Colonic mucosa (tissue), 4 donors: ENCODE data around the gene GABBR2. TPM values are rescaled to one million over a fixed set of nuclear protein-coding genes. Genes with fewer than 3 reads are reported as not detected.

Experiments used
- DNase-seq: peaks from one replicate; pipeline ENCODE4 v3.0.0-alpha.2; 2020
- H3K27ac ChIP-seq: fragments of 200-600 bp; one replicate; pipeline ENCODE4 v1.8.0; 2021
- H3K27me3 ChIP-seq: fragments of 200-600 bp; one replicate; pipeline ENCODE4 v1.8.0; 2021
- H3K36me3 ChIP-seq: fragments of 200-600 bp; one replicate; pipeline ENCODE4 v1.8.0; 2021
- H3K4me1 ChIP-seq: fragments of 200-600 bp; one replicate; pipeline ENCODE4 v1.8.0; 2021; ENCODE audit warnings: mild to moderate bottlenecking
- H3K4me3 ChIP-seq: fragments of 200-600 bp; one replicate; pipeline ENCODE4 v1.8.0; 2021
- H3K9ac ChIP-seq, 2 donors: one replicate each; pipeline ENCODE4 v1.7.0; 2013; ENCODE audit warnings: control low read depth in 2 of 2, low read depth in 2 of 2, low read length in 2 of 2
- H3K9me3 ChIP-seq: fragments of 200-600 bp; one replicate; pipeline ENCODE4 v1.8.0; 2021
- CTCF ChIP-seq: fragments of 200-600 bp; IDR thresholded peaks from one replicate; pipeline ENCODE4 v1.8.0; 2022; ENCODE audit warnings: antibody characterized with exemption, mild to moderate bottlenecking
- intact Hi-C: fragments of 100-400 bp; cut with DNase I; formaldehyde crosslinking; loops from one replicate; pipeline ENCODE4 v1.14.1; 2022
- total RNA-seq, 2 donors: library from RNA; stranded (reverse); fragmentation: NEBNext Ultra II Directional in 1 of 2; extraction: Animal tissue kit (Norgen Biotek cat#: 25700) in 1 of 2; gene quantifications; one replicate each; pipeline ENCODE4 v1.2.1, GENCODE V29; 2021
- donor health status: healthy.
- donor health status: DM: no; HTN: no; CAD: no.
- donor health status: DM: no; HTN: no; CAD: no.

Gene GABBR2
- total RNA-seq, 2 donors from 2014 or later, result 0.05 TPM; not detected in 1

DNA sequence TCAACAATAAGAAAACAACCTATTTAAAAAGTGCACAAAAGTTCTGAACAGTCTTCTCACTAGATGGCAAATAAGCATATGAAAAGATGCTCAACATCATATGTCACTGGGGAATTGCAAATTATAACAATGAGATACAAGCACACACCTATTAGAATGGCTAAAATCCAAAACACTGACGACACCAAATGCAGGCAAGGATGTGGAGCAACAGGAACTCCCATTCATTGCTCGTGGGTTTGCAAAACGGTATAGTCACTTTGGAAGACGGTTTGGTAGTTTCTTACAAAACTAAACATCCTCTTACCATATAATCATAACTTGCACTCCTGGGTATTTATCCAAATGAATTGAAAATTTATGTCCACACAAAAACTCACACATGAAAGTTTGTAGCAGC is 352.4 kb downstream of the GABBR2 start:
- TF ChIP-seq CTCF, result no peak
- intact Hi-C loops, result no loop called here
- H3K27me3 ChIP-seq, result no peaks in the 10 kb centered on the region
- no peak for DNase-seq
- H3K4me1 ChIP-seq, result no peaks in the 10 kb centered on the region
- no peaks in the 10 kb centered on the region for H3K9me3 ChIP-seq
- H3K36me3 ChIP-seq, result no peaks in the 10 kb centered on the region
- H3K9ac ChIP-seq, result no peak overlapping the region
- no peak overlapping the region for H3K4me3 ChIP-seq
- H3K27ac ChIP-seq, result no peak overlapping the region

- Histone ChIP-seq H3K9me3 (no peaks in the 10 kb centered on the region), H3K27me3 (no peaks in the 10 kb centered on the region), H3K27ac (no peak overlapping the region), H3K4me3 (no peak overlapping the region), H3K4me1 (no peaks in the 10 kb centered on the region), H3K36me3 (no peaks in the 10 kb centered on the region), H3K9ac (no peak overlapping the region)
- DNase-seq, result no peak
- no peak for TF ChIP-seq CTCF
- intact Hi-C loops, result no loop called here
Observed at GRCh38 chr9:98351370-98351769, 357.4 kb downstream of the GABBR2 start.

GRCh38 chr9:98347642-98348041 is 361.1 kb downstream of the GABBR2 start:
- intact Hi-C loops, result no loop called here
- Histone ChIP-seq H3K9ac (no peak overlapping the region), H3K36me3 (no peaks in the 10 kb centered on the region), H3K27ac (no peak overlapping the region), H3K4me3 (no peak overlapping the region), H3K4me1 (no peaks in the 10 kb centered on the region), H3K27me3 (no peaks in the 10 kb centered on the region), H3K9me3 (no peaks in the 10 kb centered on the region)
- no peak for DNase-seq
- no peak for TF ChIP-seq CTCF

DNA sequence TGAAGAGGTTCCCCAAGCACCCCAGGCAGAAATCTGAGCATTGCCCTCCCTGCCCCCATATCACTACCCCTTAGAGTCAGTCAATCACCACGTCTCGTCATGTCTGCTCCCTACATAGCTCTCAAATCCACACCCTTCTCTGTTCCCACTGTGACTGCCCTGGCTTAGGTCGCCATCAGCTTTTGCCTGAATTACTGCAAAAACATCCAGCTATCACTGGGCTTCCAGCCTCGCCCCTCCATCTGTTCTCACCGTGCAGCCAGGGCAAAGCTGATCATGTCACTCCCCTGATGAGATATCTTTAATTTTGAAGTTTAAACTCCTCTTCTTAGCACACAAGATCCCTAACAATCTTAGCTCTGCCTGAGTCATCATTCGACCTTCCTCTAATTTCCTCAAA is 363.7 kb downstream of the GABBR2 start:
- Histone ChIP-seq H3K9ac (no peak overlapping the region), H3K9me3 (no peaks in the 10 kb centered on the region), H3K27me3 (no peaks in the 10 kb centered on the region), H3K4me3 (no peak overlapping the region), H3K36me3 (no peaks in the 10 kb centered on the region), H3K4me1 (no peaks in the 10 kb centered on the region), H3K27ac (no peak overlapping the region)
- DNase-seq, result no peak
- TF ChIP-seq CTCF, result no peak
- intact Hi-C loops, result no loop called here

DNA sequence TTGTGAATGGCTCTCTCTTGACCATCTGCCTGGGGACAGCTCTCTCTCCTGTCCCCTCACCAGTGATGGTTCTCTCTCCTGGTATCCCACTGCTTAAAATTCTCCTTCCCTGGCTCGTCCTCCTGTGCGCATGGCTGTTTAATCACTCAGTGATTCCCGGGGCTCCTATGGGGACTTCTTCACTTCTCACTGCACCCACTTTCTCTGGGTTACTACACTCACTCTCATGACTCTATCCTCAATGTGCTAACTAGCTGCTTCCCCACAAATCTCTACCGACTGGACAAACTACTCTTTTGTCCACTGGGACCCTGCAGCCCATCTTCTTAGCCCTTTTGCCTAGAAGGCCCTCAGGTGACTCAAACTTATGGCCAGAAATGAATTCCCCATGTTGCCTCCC is 364.2 kb downstream of the GABBR2 start:
- H3K9me3 ChIP-seq, result no peaks in the 10 kb centered on the region
- H3K4me1 ChIP-seq, result no peaks in the 10 kb centered on the region
- intact Hi-C loops, result no loop called here
- DNase-seq, result no peak
- H3K27ac ChIP-seq, result no peak overlapping the region
- no peaks in the 10 kb centered on the region for H3K36me3 ChIP-seq
- H3K27me3 ChIP-seq, result no peaks in the 10 kb centered on the region
- no peak overlapping the region for H3K9ac ChIP-seq
- no peak overlapping the region for H3K4me3 ChIP-seq
- no peak for TF ChIP-seq CTCF

- H3K27ac ChIP-seq, result no peak overlapping the region
- no peak overlapping the region for H3K4me3 ChIP-seq
- no peaks in the 10 kb centered on the region for H3K4me1 ChIP-seq
- H3K36me3 ChIP-seq, result no peaks in the 10 kb centered on the region
- no peak for DNase-seq
- H3K9me3 ChIP-seq, result no peaks in the 10 kb centered on the region
- intact Hi-C loops, result no loop called here
- H3K9ac ChIP-seq, result no peak overlapping the region
- H3K27me3 ChIP-seq, result no peaks in the 10 kb centered on the region
- TF ChIP-seq CTCF, result no peak
Observed at GRCh38 chr9:98342820-98343210, 365.9 kb downstream of the GABBR2 start.
